NCI-H1417 (cell line): ENCODE results near the gene HAX1.
"Not testable (repeated sequence)": the region's sequence is repeated elsewhere in the genome, so short reads cannot be mapped to it uniquely, and the experiment has no call there.

Experiments used
- DNase-seq, 3 experiments: peaks; one replicate each; lab custom pipeline; 2025; lab: John Stamatoyannopoulos, UW

Gene HAX1

GRCh38 chr1:154276797-154277196 lies 4.4 kb downstream of the HAX1 start:
- peak in 2 of 3 experiments; percentile 14 to 22 for DNase-seq

- not testable (repeated sequence) for DNase-seq
These were observed 15.2 kb downstream of the HAX1 start for GRCh38 chr1:154287591-154287990.

DNA sequence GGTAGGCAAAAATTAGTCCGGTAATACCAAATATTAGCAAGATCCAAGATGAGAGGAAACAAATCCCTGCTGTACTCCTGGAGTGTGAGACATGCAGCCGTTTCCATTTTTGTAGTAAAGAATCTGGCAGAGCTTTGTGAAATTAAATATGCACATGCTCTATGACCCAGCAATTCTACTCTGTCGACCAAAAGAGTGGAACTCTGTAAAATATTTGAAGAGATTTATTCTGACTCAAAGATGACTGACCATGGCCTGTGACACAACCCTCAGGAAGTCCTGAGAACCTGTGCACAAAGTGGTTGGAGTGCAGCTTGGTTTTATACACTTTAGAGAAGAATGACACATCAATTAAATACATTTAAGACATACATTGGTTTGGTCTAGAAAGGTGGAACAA lies 16.2 kb downstream of the HAX1 start:
- DNase-seq, result no peak

- no peak for DNase-seq
These were observed 18.5 kb downstream of the HAX1 start for GRCh38 chr1:154290921-154291320.

DNA sequence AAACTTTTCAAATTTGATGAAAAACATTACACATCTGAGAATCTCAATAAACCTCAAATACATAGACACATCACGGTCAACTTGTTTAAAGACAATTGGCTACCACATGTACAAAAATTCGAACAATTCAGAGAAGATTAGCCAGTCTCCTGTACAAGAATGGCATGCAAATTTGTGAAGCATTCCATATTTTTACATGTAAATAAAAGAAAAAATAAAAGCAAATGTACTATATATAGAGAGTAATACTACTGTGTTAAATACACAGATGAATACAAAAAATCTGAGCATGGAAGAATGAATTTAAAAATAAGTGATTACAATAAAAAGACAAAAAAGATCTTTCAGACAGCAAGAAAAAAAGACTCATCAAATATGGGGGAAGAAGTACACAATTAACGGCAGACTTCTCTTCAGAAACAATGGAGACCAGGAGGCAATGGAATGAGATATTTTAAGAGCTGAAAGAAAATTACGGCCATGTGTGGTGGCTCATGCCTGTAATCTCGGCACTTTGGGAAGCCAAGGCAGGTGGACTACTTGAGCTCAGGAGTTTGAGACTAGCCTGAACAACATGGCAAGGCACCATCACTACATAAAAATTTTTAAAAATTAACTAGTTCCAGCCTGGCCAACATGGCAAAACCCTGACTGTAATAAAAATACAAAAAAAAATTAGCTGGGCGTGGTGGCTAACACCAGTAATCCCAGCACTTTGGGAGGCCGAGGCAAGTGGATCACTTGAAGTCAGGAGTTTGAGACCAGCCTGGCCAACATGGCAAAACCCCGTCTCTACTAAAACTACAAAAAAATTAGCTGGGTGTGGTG lies 23.2 kb downstream of the HAX1 start:
- DNase-seq, result peak in 1 of 3 experiments; percentile 8

- DNase-seq, result no peak
These were observed 29.2 kb downstream of the HAX1 start for GRCh38 chr1:154301582-154301981.

DNA sequence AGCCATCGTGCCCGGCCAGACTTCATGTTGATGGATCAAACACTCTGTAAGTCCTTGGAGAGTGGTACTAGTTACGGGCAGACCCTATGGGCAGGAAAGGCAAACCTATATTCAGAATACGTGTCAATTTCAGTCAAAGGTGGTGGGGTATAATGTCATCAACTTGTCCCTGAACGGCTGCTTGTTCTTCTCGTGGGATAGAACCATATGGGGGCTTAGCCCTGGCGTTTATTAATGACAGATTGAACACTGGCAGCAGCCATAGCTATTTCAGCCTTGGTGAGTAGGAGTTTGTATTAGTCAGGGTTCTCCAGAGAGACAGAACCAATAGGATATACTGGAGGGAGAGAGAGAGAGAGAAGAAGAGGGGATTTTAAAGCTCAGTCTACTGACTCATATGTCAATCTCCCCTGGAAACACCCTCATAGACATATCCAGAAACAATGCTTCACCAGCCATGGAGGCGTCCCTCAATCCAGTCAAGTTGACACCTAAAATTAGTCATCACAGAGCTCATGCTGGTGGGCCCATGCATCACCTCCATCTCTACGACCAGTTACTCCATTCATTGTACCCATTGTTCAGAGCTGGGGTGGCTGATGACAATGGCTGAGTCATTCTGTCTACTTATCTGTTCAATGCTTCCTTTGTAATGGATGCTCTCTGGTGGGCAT lies 32.4 kb downstream of the HAX1 start:
- DNase-seq, result no peak

DNA sequence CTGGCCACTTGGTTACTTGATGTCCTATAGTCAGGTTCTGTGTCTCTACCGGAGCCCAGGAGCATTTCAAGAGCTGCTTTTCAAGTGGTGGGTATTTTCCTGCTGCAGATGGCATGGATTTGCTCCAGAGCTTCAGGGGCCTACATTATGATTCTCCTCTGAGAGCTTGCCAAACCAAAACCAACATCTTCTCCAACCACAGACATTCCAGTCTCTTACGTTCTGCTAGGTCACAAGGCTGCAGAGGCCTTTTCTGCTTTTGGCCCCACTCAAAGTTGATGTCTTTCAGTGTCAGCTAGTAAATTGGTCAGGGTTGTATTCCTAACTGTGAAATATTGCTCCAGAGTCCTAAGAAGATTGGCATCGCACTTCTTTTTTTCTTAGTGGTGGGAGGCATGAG lies 33.7 kb downstream of the HAX1 start:
- no peak for DNase-seq

- not testable (repeated sequence) for DNase-seq
These were observed 35.3 kb downstream of the HAX1 start for GRCh38 chr1:154307670-154308270.

DNA sequence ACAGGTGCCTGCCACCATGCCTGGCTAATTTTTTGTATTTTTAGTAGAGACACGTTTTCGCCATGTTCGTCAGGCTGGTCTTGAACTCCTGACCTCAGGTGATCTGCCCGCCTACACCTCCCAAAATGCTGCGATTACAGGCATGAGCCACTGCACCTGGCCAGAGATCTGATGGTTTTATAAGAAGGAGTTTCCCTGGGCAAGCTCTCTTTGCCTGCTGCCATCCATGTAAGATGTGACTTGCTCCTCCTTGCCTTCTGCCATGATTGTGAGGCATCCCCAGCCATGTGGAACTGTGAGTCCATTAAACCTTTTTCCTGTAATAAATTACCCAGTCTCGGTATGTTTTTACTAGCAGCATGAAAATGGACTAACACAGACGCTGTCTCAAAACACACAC lies 36.7 kb downstream of the HAX1 start:
- not testable (repeated sequence) for DNase-seq

DNA sequence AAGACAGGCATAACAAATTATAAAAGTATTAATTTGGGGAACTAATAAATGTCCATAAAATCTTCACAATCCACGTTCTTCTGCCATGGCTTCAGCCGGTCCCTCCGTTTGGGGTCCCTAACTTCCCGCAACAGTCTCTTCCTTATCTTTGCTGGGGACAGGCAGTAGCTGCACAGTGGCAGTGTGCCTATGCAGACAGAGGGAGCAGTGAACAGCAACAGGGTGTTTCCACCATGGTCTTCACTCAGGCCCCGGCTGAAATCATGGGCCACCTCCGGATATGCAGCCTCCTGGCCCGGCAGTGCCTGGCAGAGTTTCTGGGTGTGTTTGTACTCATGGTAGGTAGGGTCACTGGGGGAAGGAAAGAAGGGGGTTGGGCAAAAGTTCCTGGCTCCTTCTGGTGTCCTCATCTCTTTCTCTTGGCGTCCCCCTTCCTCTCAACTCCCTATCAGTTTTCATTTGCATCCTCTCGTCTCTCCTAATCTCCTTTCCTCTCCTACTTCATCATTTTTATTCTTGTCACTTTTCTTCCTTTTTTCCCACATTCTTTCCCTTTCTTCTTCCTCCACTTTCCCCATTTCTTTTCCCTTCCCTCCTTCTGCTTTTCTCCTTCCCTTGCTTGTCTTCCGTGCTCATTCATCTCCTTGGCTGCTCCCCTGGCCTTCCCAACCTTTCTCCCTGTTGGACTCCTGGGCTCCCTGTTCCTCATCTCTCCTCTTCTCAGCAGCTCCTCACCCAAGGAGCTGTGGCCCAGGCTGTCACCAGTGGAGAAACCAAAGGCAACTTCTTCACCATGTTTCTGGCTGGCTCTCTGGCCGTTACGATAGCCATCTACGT lies 40.0 kb downstream of the HAX1 start:
- not testable (repeated sequence) for DNase-seq

DNA sequence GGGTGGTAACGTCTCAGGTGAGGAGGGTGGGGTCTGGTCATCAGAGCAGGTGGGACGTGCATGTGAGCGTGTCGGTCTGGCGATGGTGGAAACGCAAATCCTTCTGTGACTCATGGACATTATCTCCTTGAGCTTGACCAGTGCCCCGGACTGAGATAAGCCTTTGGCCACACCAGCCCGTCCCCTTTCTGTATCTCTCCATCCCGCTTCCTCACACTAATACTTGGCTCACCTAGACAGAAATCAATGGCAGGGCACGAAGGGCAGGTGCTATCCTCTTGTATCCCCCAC lies 40.6 kb downstream of the HAX1 start:
- no peak for DNase-seq

DNA sequence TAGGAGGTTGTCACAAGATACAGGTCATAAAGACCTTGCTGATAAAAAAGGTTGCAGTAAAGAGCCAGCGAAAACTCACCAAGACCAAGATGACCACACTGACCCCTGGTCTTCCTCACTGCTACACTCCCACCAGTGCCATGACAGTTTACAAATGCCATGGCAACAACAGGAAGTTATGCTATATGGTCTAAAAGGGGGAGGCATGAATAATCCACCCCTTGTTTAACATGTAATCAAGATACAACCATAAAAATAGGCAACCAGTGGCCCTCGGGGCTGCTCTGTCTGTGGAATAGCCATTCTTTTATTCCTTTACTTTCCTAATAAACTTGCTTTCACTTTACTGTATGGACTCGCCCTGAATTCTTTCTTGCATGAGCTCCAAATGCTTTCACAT lies 41.8 kb downstream of the HAX1 start:
- not testable (repeated sequence) for DNase-seq

DNA sequence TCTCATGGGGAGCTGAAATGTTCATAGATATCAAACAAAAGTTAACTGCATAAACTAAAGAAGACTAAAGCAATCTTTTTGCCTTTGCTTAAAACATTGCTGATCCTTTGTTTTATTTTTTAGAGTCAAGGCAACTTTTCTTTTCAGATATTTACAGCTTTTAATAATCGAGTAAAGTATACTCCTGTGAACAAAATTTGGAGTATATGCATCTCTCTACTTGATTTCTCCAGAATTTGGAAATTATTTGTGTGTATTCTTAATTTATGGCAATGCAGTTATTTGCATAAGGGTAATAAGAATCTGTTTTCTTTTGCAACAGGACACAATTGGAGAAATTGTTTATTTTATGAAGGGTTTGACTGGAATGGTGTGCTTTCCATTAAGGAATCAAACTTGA lies 44.3 kb downstream of the HAX1 start:
- DNase-seq, result no peak

DNA sequence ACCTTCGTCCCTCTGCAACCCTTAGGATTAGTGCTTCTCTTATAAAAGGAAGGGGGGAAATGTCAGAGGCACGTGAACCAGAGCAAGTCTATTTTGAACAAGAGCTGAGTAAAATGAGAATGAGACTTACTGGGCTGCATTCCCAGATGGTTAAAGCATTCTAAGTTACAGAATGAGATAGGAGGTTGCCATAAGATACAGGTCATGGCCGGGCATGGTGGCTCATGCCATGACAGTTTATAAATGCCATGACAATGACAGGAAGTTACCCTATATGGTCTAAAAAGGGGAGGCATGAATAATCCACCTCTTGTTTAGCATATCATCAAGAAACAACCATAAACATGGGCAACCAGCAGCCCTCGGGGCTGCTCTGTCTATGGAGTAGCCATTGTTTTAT lies 46.0 kb downstream of the HAX1 start:
- DNase-seq, result no peak

DNA sequence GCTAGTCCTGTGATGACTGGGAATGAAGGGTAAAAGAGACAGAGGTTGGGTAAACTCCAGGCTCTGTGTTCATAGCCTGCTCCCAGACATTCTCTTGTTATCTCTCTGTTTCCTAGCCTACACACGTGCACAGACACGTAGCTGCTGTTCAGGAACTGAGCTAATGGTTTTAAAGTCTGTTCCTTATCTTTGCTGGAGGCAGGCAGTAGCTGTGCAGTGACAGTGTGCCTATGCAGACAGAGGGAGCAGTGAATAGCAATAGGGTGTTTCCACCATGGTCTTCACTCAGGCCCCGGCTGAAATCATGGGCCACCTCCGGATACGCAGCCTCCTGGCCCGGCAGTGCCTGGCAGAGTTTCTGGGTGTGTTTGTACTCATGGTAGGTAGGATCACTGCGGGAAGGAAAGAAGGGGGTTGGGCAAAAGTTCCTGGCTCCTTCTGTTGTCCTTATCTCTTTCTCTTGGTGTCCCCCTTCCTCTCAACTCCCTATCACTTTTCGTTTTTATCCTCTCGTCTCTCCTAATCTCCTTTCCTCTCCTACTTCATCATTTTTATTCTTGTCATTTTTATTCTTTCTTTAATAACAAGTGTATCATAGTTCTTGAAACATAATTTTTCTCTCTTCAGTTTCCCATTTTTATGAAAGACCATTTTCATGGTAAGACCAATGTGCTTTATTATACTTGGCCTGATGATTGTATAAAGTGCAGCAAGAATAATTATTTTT lies 48.6 kb downstream of the HAX1 start, which contains the start of gene AQP10:
Gene AQP10 (plus strand): TSS at position 212 of the 727 bp plus-strand sequence. CDS start 63 bp downstream, at position 275.
- DNase-seq, result no peak

GRCh38 chr1:154321609-154321934 lies 49.1 kb downstream of the HAX1 start:
- not testable (repeated sequence) for DNase-seq

DNA sequence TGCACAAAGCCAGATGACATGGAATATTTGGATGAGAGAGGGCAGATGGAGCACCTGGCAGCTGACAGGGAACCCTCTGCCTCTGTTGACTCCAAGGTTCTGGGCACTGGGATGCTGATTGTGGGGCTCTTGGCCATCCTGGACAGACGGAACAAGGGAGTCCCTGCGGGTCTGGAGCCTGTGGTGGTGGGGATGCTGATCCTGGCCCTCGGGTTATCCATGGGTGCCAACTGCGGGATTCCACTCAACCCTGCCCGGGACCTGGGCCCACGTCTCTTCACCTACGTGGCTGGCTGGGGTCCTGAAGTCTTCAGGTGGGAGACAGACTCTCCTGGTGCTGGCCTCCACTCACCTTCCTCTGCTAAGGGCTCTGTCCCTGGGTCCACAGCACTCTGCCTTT lies 51.1 kb downstream of the HAX1 start:
- DNase-seq, result no peak

GRCh38 chr1:154324241-154324640 lies 51.8 kb downstream of the HAX1 start:
- DNase-seq, result no peak

DNA sequence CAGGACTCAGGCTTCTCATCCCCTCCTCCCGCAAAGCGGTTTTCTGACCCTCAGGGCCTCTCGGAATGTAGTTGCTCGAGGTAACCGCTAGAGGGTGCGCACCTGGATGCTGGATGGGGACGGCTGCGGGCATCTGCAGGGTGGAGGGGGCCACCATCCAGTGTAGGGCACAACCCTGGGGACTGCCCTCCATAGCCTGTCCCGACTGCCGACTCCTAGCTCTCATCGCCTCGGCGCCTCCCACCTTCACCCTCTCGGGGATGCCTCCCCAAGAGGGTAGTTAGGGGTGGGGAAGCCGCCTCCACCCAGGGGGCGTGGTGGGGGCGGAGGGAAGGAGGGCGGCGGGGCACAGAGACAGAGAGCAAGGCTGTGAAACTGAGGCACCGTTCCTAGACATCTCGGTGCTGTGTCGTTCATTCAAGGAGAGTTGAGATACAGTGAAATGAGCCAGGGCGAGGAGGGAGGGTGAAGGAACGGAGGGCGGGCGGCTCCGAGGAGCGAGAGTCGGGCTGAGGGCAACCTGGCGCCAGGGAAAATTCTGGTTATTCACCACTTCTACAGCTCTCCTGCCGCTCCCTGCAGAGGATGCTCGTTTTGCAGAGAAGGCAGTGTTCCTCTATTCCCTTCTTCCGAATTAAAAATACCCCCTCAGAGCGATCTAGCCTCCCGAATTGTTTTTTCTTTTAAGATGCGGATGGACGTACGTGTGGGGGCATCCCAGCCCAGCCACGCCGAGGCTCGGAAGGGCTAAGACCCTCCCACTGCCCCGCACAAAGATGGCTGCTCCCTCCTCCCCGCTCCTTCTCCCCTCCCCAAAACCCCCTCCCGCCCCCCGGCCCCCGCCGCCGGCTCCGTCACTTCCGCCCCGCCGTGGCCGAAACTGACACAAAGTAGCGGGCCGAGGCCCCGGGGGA lies 52.5 kb downstream of the HAX1 start, which contains the start of gene ATP8B2:
Gene ATP8B2 (plus strand): TSS at position 857 of the 914 bp plus-strand sequence. CDS start 2,617 bp downstream, outside the sequence.
- peak; percentile 78 to 97 (median 89) for DNase-seq
